ENCODE data around the gene SKIL.

GRCh38 chr3:170405101-170405500 lies 47.6 kb downstream of the SKIL start:
- TF ChIP-seq EZH2 (IDR thresholded peaks at IDR 0.05), result no peak
- no peak for TF ChIP-seq POLR2AphosphoS5 (IDR thresholded peaks at IDR 0.05; ENCODE audit: borderline replicate concordance, low read depth, low read length)
- no peak for TF ChIP-seq FOXP2 (optimal IDR thresholded peaks at IDR 0.05; ENCODE audit: control extremely low read depth, extremely low read length, insufficient read depth)

Data from SK-N-MC (cell line).